GM12872 (cell line): Measurements from ENCODE around the gene RASGRP3.

ENCODE experiments used
- CTCF ChIP-seq: IDR thresholded peaks from 3 replicates; pipeline ENCODE4 v1.5.1; 2011; ENCODE audit warnings: low read depth, mild to moderate bottlenecking, low read length, moderate library complexity; ENCODE audit not compliant: insufficient read depth

The RASGRP3 gene

GRCh38 chr2:33496150-33496549 lies 19.7 kb downstream of the RASGRP3 start:
- no peak for TF ChIP-seq CTCF

- TF ChIP-seq CTCF, result no peak
Measured at GRCh38 chr2:33496726-33497125, 20.3 kb downstream of the RASGRP3 start.

GRCh38 chr2:33497221-33497650 lies 20.8 kb downstream of the RASGRP3 start:
- TF ChIP-seq CTCF, result no peak

GRCh38 chr2:33498291-33498956 lies 22.0 kb downstream of the RASGRP3 start:
- TF ChIP-seq CTCF, result no peak

- TF ChIP-seq CTCF, result no peak
Measured at GRCh38 chr2:33500177-33500576, 23.7 kb downstream of the RASGRP3 start.

GRCh38 chr2:33502025-33502424 lies 25.6 kb downstream of the RASGRP3 start:
- no peak for TF ChIP-seq CTCF

GRCh38 chr2:33503002-33503401 lies 26.6 kb downstream of the RASGRP3 start:
- TF ChIP-seq CTCF, result no peak
